Tibial artery (tissue), 4 donors: ENCODE data around the gene ST3GAL6.

Source experiments
- DNase-seq, 2 donors: peaks; one replicate each; pipeline ENCODE4 v3.0.0-alpha.2; 2019
- H3K27ac ChIP-seq, 2 donors: fragments of 200-600 bp; sonication (generic) in 1 of 2; 1 replicate in 1 of 2; 2 replicates in 1 of 2; pipeline ENCODE4 v1.5.1; 2018 to 2019; ENCODE audit warnings: mild to moderate bottlenecking in 1 of 2
- H3K27me3 ChIP-seq, 2 donors: fragments of 200-600 bp; sonication (generic) in 1 of 2; one replicate each; pipeline versions ENCODE4 v1.5.1 to v1.6.0; 2016 to 2019
- H3K36me3 ChIP-seq, 3 donors: fragments of 200-600 bp; sonication (generic) in 2 of 3; one replicate each; pipeline ENCODE4 v1.5.1; 2016 to 2019; ENCODE audit warnings: mild to moderate bottlenecking in 2 of 3
- H3K4me1 ChIP-seq, 4 donors: fragments of 200-600 bp; sonication (generic) in 2 of 4; 1 replicate in 3 of 4; 2 replicates in 1 of 4; pipeline ENCODE4 v1.5.1; 2016 to 2019
- H3K4me3 ChIP-seq, 2 donors: fragments of 200-600 bp; sonication (generic) in 1 of 2; 1 replicate in 1 of 2; 2 replicates in 1 of 2; pipeline ENCODE4 v1.5.1; 2018 to 2019; ENCODE audit warnings: mild to moderate bottlenecking in 2 of 2
- H3K9me3 ChIP-seq, 3 donors: fragments of 200-600 bp; sonication (generic) in 1 of 3; one replicate each; pipeline ENCODE4 v1.5.1; 2016 to 2019
- intact Hi-C: fragments of 100-400 bp; cut with DNase I; formaldehyde crosslinking; loops from one replicate; pipeline ENCODE4 v1.15.0; 2023; ENCODE audit warnings: low total_unique reads
- TF ChIP-seq, protein P1 (sequence below), 2 experiments: fragments of 200-600 bp in 1 of 2; fragments of 450-650 bp in 1 of 2; IDR thresholded peaks; one replicate each; pipeline ENCODE4 v1.5.1; 2017 to 2019; ENCODE audit warnings: antibody characterized with exemption in 2 of 2, mild to moderate bottlenecking in 1 of 2, moderate library complexity in 1 of 2

Gene ST3GAL6

DNA sequence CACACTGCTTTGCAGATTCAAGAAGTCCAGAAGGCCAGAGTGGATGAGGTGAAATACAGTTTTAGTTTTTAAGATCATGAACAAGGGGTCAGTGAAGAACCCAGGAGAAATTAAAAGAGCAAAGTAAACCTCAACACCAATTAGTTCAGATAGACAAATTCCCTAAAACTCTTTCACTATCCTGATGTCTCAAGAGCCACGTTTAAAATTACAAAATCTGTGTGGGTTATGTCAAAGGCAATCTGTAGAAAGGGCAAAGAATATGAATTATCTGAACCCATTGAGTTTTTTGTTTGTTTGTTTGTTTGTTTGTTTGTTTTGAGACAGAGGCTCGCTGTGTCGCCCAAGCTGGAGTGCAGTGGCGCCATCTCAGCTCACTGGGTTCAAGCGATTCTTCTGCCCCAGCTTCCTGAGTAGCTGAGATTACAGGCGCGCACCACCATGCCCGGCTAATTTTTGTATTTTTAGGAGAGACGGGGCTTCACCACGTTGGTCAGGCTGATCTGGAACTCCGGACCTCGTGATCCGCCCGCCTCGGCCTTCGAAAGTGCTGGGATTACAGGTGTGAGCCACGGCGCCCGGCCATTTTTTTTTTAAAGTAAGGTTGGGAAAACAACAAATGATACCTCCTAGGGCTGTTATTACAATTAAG, 32.1 kb upstream of the ST3GAL6 start:
- H3K27me3 ChIP-seq = no peaks in the 10 kb centered on the region

DNA sequence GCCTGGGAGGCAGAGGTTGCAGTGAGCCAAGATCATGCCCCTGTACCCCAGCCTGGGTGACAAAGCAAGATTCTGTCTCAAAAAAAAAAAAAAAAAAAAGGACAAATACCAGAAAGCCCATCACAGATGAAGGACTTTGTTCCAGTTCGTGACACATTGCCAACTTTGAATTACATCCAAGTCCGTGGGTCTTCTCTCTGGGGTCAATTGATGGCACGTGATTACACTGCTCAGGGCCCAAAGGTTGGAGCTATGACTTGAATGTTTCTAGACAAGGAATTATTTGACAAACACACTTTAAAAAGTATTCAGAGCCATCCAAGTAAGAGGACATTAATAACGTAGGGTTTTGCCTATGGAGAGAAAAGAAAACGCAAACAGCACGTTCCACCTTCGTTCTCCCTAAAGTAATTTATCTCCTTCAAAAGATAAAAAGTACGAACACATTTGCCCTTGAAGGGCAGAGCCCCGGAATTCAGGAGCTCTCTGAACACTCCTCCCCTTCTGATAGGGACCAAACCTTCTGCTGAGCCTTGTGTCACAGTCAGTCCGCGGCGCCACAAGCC, 31.3 kb upstream of the ST3GAL6 start:
- TF ChIP-seq, protein P1, sequence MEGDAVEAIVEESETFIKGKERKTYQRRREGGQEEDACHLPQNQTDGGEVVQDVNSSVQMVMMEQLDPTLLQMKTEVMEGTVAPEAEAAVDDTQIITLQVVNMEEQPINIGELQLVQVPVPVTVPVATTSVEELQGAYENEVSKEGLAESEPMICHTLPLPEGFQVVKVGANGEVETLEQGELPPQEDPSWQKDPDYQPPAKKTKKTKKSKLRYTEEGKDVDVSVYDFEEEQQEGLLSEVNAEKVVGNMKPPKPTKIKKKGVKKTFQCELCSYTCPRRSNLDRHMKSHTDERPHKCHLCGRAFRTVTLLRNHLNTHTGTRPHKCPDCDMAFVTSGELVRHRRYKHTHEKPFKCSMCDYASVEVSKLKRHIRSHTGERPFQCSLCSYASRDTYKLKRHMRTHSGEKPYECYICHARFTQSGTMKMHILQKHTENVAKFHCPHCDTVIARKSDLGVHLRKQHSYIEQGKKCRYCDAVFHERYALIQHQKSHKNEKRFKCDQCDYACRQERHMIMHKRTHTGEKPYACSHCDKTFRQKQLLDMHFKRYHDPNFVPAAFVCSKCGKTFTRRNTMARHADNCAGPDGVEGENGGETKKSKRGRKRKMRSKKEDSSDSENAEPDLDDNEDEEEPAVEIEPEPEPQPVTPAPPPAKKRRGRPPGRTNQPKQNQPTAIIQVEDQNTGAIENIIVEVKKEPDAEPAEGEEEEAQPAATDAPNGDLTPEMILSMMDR (IDR thresholded peaks at IDR 0.05) = no peak
- no peaks in the 10 kb centered on the region for H3K27me3 ChIP-seq
- no peak for DNase-seq
- H3K9me3 ChIP-seq = no peaks in the 10 kb centered on the region
- peak overlapping the region; percentile 77 to 96 for H3K4me3 ChIP-seq
- intact Hi-C loops = loop anchor here (2.0 kb wide), 1 partner anchor 77 kb away; no protein-coding TSS in a partner anchor
- H3K4me1 ChIP-seq = peaks cover 0 to 22% (median 6%) of the 10 kb centered on the region in 4 donors
- no peaks in the 10 kb centered on the region for H3K36me3 ChIP-seq
- peak overlapping the region; percentile 81 to 85 for H3K27ac ChIP-seq

More for the DNA sequence above, 32.1 kb upstream of the ST3GAL6 start:
- intact Hi-C loops = no loop called here
- no peak for DNase-seq
- Histone ChIP-seq H3K9me3 (no peaks in the 10 kb centered on the region), H3K4me1 (peaks cover 0 to 22% (median 6%) of the 10 kb centered on the region in 4 donors), H3K27ac (no peak overlapping the region), H3K36me3 (no peaks in the 10 kb centered on the region), H3K4me3 (no peak overlapping the region)
- TF ChIP-seq, protein P1 (IDR thresholded peaks at IDR 0.05) = no peak

DNA sequence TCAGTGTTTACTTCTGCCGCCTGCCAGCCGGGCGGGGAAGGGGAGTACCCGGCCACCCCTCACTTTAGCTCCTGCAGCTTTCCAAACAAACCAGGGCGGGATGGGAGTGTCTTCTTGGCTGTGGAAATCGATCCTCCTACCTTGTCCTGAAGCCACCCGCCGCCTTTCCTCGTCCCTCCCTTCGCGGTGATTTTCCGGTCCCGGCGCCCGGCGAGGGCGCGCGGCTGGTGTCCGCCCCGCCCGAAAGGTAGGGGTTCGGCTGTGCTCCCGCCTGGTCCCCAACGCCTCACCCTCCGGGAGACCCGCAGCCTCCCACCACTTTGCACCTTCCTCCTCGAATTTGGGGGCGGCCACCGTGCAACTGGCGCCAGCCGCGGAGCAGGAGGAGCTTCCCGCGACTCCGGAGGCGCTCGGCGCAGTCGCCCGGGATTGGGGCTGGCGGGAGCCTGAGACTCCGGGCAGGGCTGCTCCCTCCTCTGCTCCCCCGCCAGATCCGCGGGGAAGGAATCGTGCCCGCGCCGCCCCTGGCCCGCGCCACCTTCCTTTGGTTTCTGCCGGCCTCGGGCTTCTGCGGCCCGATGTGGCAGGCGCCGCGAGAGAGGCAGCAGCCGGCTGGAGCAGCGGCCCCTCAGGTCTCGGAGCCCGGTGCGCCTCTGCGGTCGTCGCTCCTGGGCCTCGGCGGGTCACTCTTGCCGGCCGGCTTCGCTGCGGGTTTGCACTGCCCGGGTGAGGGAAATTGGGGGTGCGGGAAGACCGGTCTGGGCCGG, 30.7 kb upstream of the ST3GAL6 start:
- H3K27ac ChIP-seq = peak overlapping the region; percentile 81 to 85
- H3K36me3 ChIP-seq = no peaks in the 10 kb centered on the region
- peak overlapping the region; percentile 77 to 96 for H3K4me3 ChIP-seq
- H3K9me3 ChIP-seq = no peaks in the 10 kb centered on the region
- DNase-seq = peak; percentile 53 to 72
- H3K27me3 ChIP-seq = no peaks in the 10 kb centered on the region
- peaks cover 0 to 22% (median 6%) of the 10 kb centered on the region in 4 donors for H3K4me1 ChIP-seq
- TF ChIP-seq, protein P1 (IDR thresholded peaks at IDR 0.05) = no peak
- intact Hi-C loops = loop anchor here (2.0 kb wide), 1 partner anchor 76 kb away; no protein-coding TSS in a partner anchor

DNA sequence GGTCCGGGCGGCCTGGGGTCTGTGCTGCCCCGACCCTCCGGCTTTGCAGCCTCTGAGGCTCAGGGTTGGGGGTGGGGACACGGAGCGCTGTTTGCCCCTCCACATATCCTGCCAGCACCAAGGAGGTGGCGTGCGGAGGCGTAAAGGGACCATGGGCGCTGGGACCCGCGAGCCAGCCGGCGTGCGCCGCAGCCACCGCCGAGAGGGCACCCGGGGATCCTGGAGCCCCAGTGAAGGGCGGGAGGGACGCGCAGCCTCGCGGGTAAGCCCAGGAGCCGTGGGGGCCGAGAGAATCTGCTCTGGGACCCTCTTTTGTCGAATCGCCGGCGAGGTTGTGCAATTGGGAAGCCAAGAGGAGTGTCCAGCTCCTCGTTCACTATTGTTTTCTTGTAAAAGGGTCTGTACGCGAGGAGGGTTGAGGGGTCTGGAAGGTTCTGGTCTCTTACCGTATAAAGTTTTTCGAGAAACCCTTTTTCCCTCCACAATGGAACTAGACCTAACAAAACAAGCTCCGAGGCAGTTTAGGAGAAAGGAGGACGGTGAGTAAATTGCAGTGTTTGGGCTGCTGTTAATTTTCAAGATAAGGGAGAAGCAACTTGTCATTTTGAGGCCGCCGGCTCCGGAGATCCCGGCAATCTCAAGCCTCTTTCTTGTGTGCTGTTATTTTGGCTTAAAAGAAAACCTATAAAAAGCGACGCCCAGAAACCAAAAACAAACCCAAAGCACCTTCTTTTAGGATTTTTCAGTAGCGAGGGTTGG, 29.9 kb upstream of the ST3GAL6 start:
- H3K27ac ChIP-seq = peak overlapping the region; percentile 81 to 85
- H3K4me3 ChIP-seq = peak overlapping the region; percentile 77 to 96
- TF ChIP-seq, protein P1 (IDR thresholded peaks at IDR 0.05) = no peak
- H3K9me3 ChIP-seq = no peaks in the 10 kb centered on the region
- DNase-seq = peak; percentile 27 to 64
- no peaks in the 10 kb centered on the region for H3K27me3 ChIP-seq
- H3K4me1 ChIP-seq = peaks cover 0 to 22% (median 9%) of the 10 kb centered on the region in 4 donors
- H3K36me3 ChIP-seq = no peaks in the 10 kb centered on the region
- intact Hi-C loops = loop anchor here (2.0 kb wide), 1 partner anchor 76 kb away; no protein-coding TSS in a partner anchor

DNA sequence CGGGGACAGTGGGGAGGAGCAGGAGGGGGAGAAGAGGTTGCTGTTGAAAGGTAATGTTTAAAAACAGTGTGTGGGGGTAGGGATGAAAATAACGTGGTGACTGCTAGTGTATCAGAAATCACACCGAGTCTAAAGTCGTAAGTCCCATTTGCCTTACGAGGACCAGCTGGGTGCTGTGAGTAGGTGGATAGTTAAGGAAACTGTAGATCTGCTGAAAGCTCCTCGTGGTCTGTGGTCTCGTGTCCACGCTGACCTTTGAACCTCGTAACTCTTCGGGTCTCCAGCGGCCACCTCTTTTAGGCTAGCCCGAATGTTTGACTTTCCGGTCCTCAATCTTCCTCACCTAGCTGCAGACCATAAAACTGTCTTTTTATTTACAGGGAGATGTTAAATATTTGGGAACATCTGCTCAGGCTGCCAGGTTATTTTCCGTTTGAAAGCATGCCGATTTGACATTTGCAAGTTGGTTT, 29.3 kb upstream of the ST3GAL6 start:
- no peaks in the 10 kb centered on the region for H3K36me3 ChIP-seq
- TF ChIP-seq, protein P1 (IDR thresholded peaks at IDR 0.05) = no peak
- peak overlapping the region; percentile 77 to 96 for H3K4me3 ChIP-seq
- intact Hi-C loops = loop anchor here (2.0 kb wide), 1 partner anchor 75 kb away; no protein-coding TSS in a partner anchor
- peak overlapping the region; percentile 81 to 85 for H3K27ac ChIP-seq
- H3K4me1 ChIP-seq = peaks cover 0 to 25% (median 9%) of the 10 kb centered on the region in 4 donors
- H3K9me3 ChIP-seq = no peaks in the 10 kb centered on the region
- H3K27me3 ChIP-seq = no peaks in the 10 kb centered on the region
- no peak for DNase-seq
